ENCODE data around the gene CAPN7. TPM values are rescaled to one million over a fixed set of nuclear protein-coding genes. Genes with fewer than 3 reads are reported as not detected.

Gene CAPN7
- total RNA-seq, 1 donor from 2014 or later, result 30.9 TPM

GRCh38 chr3:15261274-15261673 lies 55.2 kb downstream of the CAPN7 start:
- Mint-ChIP-seq H3K27me3 (ENCODE audit: low read depth) (no peaks in the 10 kb centered on the region), H3K36me3 (ENCODE audit: low read depth) (peaks cover 21% of the 10 kb centered on the region), H3K9me3 (no peaks in the 10 kb centered on the region), H3K4me1 (no peaks in the 10 kb centered on the region), H3K27ac (ENCODE audit: unreplicated experiment) (no peak overlapping the region), H3K4me3 (no peak overlapping the region)
- TF ChIP-seq CTCF (conservative IDR thresholded peaks at IDR 0.05), result no peak
- no peak for DNase-seq (ENCODE audit: low read depth, low spot score)

DNA sequence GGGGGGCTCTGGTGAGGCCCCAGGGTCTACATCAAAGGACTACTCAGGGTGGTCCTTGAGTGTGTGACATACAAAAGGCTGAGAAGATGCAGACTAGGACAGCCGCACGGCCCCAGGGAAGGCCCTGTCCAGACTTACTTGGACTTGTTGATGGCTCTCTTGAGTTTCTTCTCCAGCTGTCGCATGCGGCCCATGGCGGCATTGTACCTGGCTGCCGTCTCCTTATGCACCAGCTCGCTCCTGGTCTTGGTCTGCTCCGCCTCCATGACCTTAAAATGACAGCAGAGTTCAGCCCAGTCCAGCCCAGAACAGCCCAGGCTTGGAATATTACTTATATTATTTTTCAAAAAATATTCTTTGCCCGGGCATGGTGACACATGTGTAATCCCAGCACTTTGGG lies 56.0 kb downstream of the CAPN7 start:
- Mint-ChIP-seq H3K27me3 (ENCODE audit: low read depth) (no peaks in the 10 kb centered on the region), H3K27ac (ENCODE audit: unreplicated experiment) (no peak overlapping the region), H3K36me3 (ENCODE audit: low read depth) (peaks cover 21% of the 10 kb centered on the region), H3K4me3 (no peak overlapping the region), H3K9me3 (no peaks in the 10 kb centered on the region), H3K4me1 (no peaks in the 10 kb centered on the region)
- TF ChIP-seq CTCF (conservative IDR thresholded peaks at IDR 0.05), result no peak
- no peak for DNase-seq (ENCODE audit: low read depth, low spot score)

GRCh38 chr3:15263120-15263519 lies 57.1 kb downstream of the CAPN7 start:
- Mint-ChIP-seq H3K9me3 (no peaks in the 10 kb centered on the region), H3K36me3 (ENCODE audit: low read depth) (peaks cover 14% of the 10 kb centered on the region), H3K27me3 (ENCODE audit: low read depth) (no peaks in the 10 kb centered on the region), H3K4me1 (no peaks in the 10 kb centered on the region), H3K27ac (ENCODE audit: unreplicated experiment) (no peak overlapping the region), H3K4me3 (no peak overlapping the region)
- no peak for DNase-seq (ENCODE audit: low read depth, low spot score)
- no peak for TF ChIP-seq CTCF (conservative IDR thresholded peaks at IDR 0.05)

DNA sequence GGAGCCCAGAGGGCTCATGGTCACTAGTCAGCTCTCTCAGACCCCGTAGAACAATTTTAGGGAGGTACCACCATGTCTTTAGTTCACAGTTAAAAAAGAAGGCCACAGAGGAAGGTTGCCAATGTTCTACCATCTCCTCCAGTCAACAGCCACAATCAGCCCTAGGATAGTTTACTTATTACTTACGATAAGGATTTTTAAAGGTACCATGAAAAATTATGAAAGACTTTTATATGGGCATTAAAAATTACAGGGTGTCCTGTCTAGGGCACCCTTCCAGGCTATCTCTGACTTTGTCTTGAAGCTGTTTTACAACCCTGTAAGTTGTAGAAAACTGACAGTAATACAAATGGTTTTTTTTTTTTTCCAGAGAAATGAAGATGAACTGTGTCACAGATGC lies 57.9 kb downstream of the CAPN7 start:
- Mint-ChIP-seq H3K27me3 (ENCODE audit: low read depth) (no peaks in the 10 kb centered on the region), H3K36me3 (ENCODE audit: low read depth) (peaks cover 5% of the 10 kb centered on the region), H3K4me1 (no peaks in the 10 kb centered on the region), H3K27ac (ENCODE audit: unreplicated experiment) (no peak overlapping the region), H3K4me3 (no peak overlapping the region), H3K9me3 (no peaks in the 10 kb centered on the region)
- no peak for DNase-seq (ENCODE audit: low read depth, low spot score)
- no peak for TF ChIP-seq CTCF (conservative IDR thresholded peaks at IDR 0.05)

DNA sequence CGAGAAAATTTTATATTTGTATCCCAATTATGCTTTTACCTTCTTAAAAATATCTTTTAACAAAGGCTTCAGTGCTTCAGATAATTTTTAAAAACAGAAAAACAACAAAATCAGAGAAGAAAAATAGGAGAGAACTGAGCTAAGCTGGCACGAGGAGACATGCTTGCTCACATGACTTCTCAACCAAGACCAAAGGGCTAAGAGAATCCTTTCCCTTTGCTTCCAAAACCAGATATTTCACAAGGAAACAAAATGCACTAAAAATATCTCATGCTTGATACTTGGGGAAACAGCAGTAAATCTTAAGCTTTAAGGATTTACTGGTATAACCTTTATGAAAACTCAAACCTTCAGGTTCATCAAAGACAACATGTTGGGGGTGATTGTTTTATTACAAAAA lies 58.4 kb downstream of the CAPN7 start:
- Mint-ChIP-seq H3K9me3 (no peaks in the 10 kb centered on the region), H3K27me3 (ENCODE audit: low read depth) (no peaks in the 10 kb centered on the region)

More for the DNA sequence above, 58.4 kb downstream of the CAPN7 start:
- Mint-ChIP-seq H3K27ac (ENCODE audit: unreplicated experiment) (no peak overlapping the region), H3K36me3 (ENCODE audit: low read depth) (peaks cover 3% of the 10 kb centered on the region), H3K4me1 (peaks cover 4% of the 10 kb centered on the region), H3K4me3 (no peak overlapping the region)
- TF ChIP-seq CTCF (conservative IDR thresholded peaks at IDR 0.05), result no peak
- no peak for DNase-seq (ENCODE audit: low read depth, low spot score)

Data from neural crest cell (in vitro differentiated cells).